OCI-LY3 (cell line): ENCODE data around the gene PKD1L1.

Source experiments
- H2AFZ ChIP-seq: fragments of 200-600, 300-600 bp; shearing (Covaris generic); 2 replicates; pipeline ENCODE4 v1.6.0; 2014; ENCODE audit warnings: antibody characterized with exemption, low read depth, low read length
- H3K27ac ChIP-seq: fragments of 200-600, 300-600 bp; sonication (generic); 2 replicates; pipeline ENCODE4 v1.5.1; 2014; ENCODE audit warnings: mild to moderate bottlenecking, low read length, moderate library complexity, mixed read lengths
- H3K27me3 ChIP-seq: fragments of 200-600, 300-600 bp; sonication (generic); 2 replicates; pipeline ENCODE4 v1.6.1; 2014; ENCODE audit warnings: low read depth, low read length, mixed read lengths
- H3K36me3 ChIP-seq: fragments of 200-600, 300-600 bp; sonication (generic); replicated peaks from 2 replicates; pipeline ENCODE3; 2014; ENCODE audit warnings: low read depth, low read length, mixed read lengths
- H3K4me1 ChIP-seq: fragments of 300-600, 200-600 bp; sonication (generic); 2 replicates; pipeline ENCODE4 v1.6.1; 2014; ENCODE audit warnings: low read length, mixed read lengths
- H3K4me2 ChIP-seq: fragments of 200-600, 300-600 bp; sonication (generic); 2 replicates; pipeline ENCODE4 v1.6.1; 2014; ENCODE audit warnings: low read length, mixed read lengths
- H3K4me3 ChIP-seq: fragments of 300-600, 200-600 bp; sonication (generic); 2 replicates; pipeline ENCODE4 v1.5.1; 2014; ENCODE audit warnings: antibody characterized with exemption, mild to moderate bottlenecking, low read length, moderate library complexity
- H3K79me2 ChIP-seq: fragments of 300-600, 200-600 bp; shearing (Covaris generic); 2 replicates; pipeline ENCODE4 v1.6.1; 2014; ENCODE audit warnings: mild to moderate bottlenecking, low read length, mixed read lengths
- H3K9ac ChIP-seq: fragments of 300-600, 200-600 bp; shearing (Covaris generic); 2 replicates; pipeline ENCODE4 v1.6.0; 2014; ENCODE audit warnings: mild to moderate bottlenecking, low read length, moderate library complexity
- H3K9me3 ChIP-seq: fragments of 200-600, 300-600 bp; shearing (Covaris generic); 2 replicates; pipeline ENCODE4 v1.6.1; 2014; ENCODE audit warnings: low read length, mixed read lengths; ENCODE audit not compliant: insufficient read depth
- H4K20me1 ChIP-seq: fragments of 200-600, 300-600 bp; sonication (generic); 2 replicates; pipeline ENCODE4 v1.6.1; 2016; ENCODE audit warnings: low read length, mixed read lengths; ENCODE audit not compliant: insufficient read depth
- CTCF ChIP-seq: fragments of 200-600, 300-600 bp; sonication (generic); IDR thresholded peaks from 2 replicates; pipeline ENCODE4 v1.5.1; 2014; ENCODE audit warnings: antibody characterized with exemption, low read length, low read depth
- EZH2phosphoT487 ChIP-seq: fragments of 200-600 bp; shearing (Covaris generic); IDR thresholded peaks from 2 replicates; pipeline ENCODE4 v1.6.1; 2018; ENCODE audit warnings: antibody characterized with exemption, mixed run types, low read depth

The PKD1L1 gene

GRCh38 chr7:47746468-47746867, 201.8 kb downstream of the PKD1L1 start:
- no peaks in the 10 kb centered on the region for H3K79me2 ChIP-seq
- H3K27me3 ChIP-seq: peaks cover 32% of the 10 kb centered on the region; the same call in 1 of the 2 replicates
- H3K4me3 ChIP-seq: no peak overlapping the region
- no peak overlapping the region for H3K27ac ChIP-seq
- H2AFZ ChIP-seq: no peak overlapping the region
- TF ChIP-seq EZH2phosphoT487: no peak
- TF ChIP-seq CTCF: no peak
- no peak overlapping the region for H3K9ac ChIP-seq
- no peaks in the 10 kb centered on the region for H3K36me3 ChIP-seq
- no peaks in the 10 kb centered on the region for H3K9me3 ChIP-seq
- H4K20me1 ChIP-seq: no peaks in the 10 kb centered on the region
- H3K4me2 ChIP-seq: no peak overlapping the region
- no peaks in the 10 kb centered on the region for H3K4me1 ChIP-seq

GRCh38 chr7:47744883-47745282, 203.4 kb downstream of the PKD1L1 start:
- Histone ChIP-seq H3K9ac (no peak overlapping the region), H2AFZ (no peak overlapping the region), H3K79me2 (no peaks in the 10 kb centered on the region), H4K20me1 (no peaks in the 10 kb centered on the region), H3K9me3 (no peaks in the 10 kb centered on the region), H3K4me1 (no peaks in the 10 kb centered on the region), H3K4me2 (no peak overlapping the region), H3K36me3 (no peaks in the 10 kb centered on the region), H3K27ac (no peak overlapping the region), H3K4me3 (no peak overlapping the region), H3K27me3 (peaks cover 32% of the 10 kb centered on the region; the same call in 1 of the 2 replicates)
- TF ChIP-seq CTCF (no peak), EZH2phosphoT487 (no peak)

- peaks cover 29% of the 10 kb centered on the region; the same call in 1 of the 2 replicates for H3K27me3 ChIP-seq
- no peaks in the 10 kb centered on the region for H3K36me3 ChIP-seq
- no peak overlapping the region for H2AFZ ChIP-seq
- no peak for TF ChIP-seq EZH2phosphoT487
- TF ChIP-seq CTCF: no peak
- no peak overlapping the region for H3K4me2 ChIP-seq
- no peak overlapping the region for H3K9ac ChIP-seq
- H4K20me1 ChIP-seq: no peaks in the 10 kb centered on the region
- no peak overlapping the region for H3K27ac ChIP-seq
- no peaks in the 10 kb centered on the region for H3K79me2 ChIP-seq
- no peaks in the 10 kb centered on the region for H3K9me3 ChIP-seq
- H3K4me3 ChIP-seq: no peak overlapping the region
- no peaks in the 10 kb centered on the region for H3K4me1 ChIP-seq
Observed at GRCh38 chr7:47743965-47744591, 204.2 kb downstream of the PKD1L1 start.

GRCh38 chr7:47741984-47742383, 206.3 kb downstream of the PKD1L1 start:
- Histone ChIP-seq H3K79me2 (no peaks in the 10 kb centered on the region), H3K4me1 (0 out of 2 replicates have a peak, but pooled peaks cover 3% of the 10 kb centered on the region), H2AFZ (no peak overlapping the region), H4K20me1 (no peaks in the 10 kb centered on the region), H3K4me2 (no peak overlapping the region), H3K36me3 (no peaks in the 10 kb centered on the region), H3K9ac (no peak overlapping the region), H3K27me3 (peaks cover 19% of the 10 kb centered on the region; the same call in 1 of the 2 replicates), H3K27ac (no peak overlapping the region), H3K4me3 (no peak overlapping the region), H3K9me3 (no peaks in the 10 kb centered on the region)
- TF ChIP-seq EZH2phosphoT487: no peak
- TF ChIP-seq CTCF: no peak
